Uterus (tissue), 4 donors: ENCODE measurements around the gene LSAMP. TPM values are rescaled to one million over a fixed set of nuclear protein-coding genes. Genes with fewer than 3 reads are reported as not detected.

Experiments
- DNase-seq, 2 donors: peaks; one replicate each; pipeline ENCODE4 v3.0.0-alpha.2; 2019 to 2020
- H3K27ac ChIP-seq, 2 donors: fragments of 200-600 bp; sonication (generic); 1 replicate in 1 of 2; 2 replicates in 1 of 2; pipeline ENCODE4 v1.5.1; 2016 to 2018
- H3K27me3 ChIP-seq, 2 donors: fragments of 200-600 bp; sonication (generic); one replicate each; pipeline ENCODE4 v1.5.1; 2018 to 2019; ENCODE audit warnings: control low read depth in 1 of 2
- H3K36me3 ChIP-seq, 2 donors: fragments of 200-600 bp; sonication (generic); one replicate each; pipeline ENCODE4 v1.5.1; 2019; ENCODE audit warnings: control low read depth in 1 of 2
- H3K4me1 ChIP-seq, 2 donors: fragments of 200-600 bp; sonication (generic); one replicate each; pipeline ENCODE4 v1.5.1; 2018 to 2019; ENCODE audit warnings: control low read depth in 1 of 2
- H3K4me3 ChIP-seq, 2 donors: fragments of 200-600 bp; sonication (generic); 1 replicate in 1 of 2; 2 replicates in 1 of 2; pipeline ENCODE4 v1.5.1; 2018 to 2019; ENCODE audit warnings: mild to moderate bottlenecking in 1 of 2
- H3K9me3 ChIP-seq, 2 donors: fragments of 200-600 bp; sonication (generic); one replicate each; pipeline ENCODE4 v1.5.1; 2019; ENCODE audit warnings: control low read depth in 1 of 2
- POLR2A ChIP-seq, 2 donors: fragments of 450-650 bp; IDR thresholded peaks; one replicate each; pipeline ENCODE4 v1.6.1; 2016; ENCODE audit warnings: antibody characterized with exemption in 2 of 2, mild to moderate bottlenecking in 1 of 2, moderate library complexity in 1 of 2
- intact Hi-C: fragments of 100-400 bp; cut with DNase I; formaldehyde crosslinking; loops from one replicate; pipeline ENCODE4 v1.15.1; 2023; ENCODE audit warnings: low total_unique reads
- total RNA-seq, 4 donors: library from RNA; depleted of rRNA in 3 of 4; stranded (reverse); fragments of >200 nt in 3 of 4; gene quantifications; one replicate each; pipeline versions ENCODE4 v1.1.0 to v1.2.4, GENCODE V29; 2014 to 2023
- TF ChIP-seq, protein P1 (sequence below), 4 experiments: fragments of 200-600 bp in 2 of 4; fragments of 450-650 bp in 2 of 4; sonication (generic) in 2 of 4; IDR thresholded peaks; one replicate each; pipeline ENCODE4 v1.5.1; 2016 to 2019; ENCODE audit warnings: antibody characterized with exemption in 4 of 4, mild to moderate bottlenecking in 2 of 4, moderate library complexity in 1 of 4
- donor health status: DM: yes; HTN: yes; CAD: no.

The LSAMP gene
- total RNA-seq, 4 donors from 2014 or later: 0.26 to 25.8 (median 1.8) TPM

DNA sequence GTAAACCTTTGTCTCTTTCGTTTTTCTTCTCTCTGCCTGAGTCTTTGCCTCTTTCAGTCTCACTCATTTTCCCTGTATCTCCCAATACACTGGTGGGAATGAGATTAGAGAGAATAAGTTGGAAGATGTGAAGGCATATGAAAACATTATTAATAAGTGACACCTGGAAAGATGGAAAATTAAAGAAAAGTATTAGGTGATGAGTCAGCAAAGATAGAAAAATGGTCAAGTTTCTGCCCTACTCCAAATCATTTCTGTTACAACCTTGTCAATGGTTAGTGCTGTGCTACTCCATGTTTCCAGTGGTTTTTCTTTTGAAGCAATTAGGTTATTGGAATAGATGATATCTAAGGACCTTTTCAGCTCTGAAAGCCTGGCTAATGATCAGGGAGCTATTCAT is 252.8 kb downstream of the LSAMP start:
- TF ChIP-seq, protein P1, sequence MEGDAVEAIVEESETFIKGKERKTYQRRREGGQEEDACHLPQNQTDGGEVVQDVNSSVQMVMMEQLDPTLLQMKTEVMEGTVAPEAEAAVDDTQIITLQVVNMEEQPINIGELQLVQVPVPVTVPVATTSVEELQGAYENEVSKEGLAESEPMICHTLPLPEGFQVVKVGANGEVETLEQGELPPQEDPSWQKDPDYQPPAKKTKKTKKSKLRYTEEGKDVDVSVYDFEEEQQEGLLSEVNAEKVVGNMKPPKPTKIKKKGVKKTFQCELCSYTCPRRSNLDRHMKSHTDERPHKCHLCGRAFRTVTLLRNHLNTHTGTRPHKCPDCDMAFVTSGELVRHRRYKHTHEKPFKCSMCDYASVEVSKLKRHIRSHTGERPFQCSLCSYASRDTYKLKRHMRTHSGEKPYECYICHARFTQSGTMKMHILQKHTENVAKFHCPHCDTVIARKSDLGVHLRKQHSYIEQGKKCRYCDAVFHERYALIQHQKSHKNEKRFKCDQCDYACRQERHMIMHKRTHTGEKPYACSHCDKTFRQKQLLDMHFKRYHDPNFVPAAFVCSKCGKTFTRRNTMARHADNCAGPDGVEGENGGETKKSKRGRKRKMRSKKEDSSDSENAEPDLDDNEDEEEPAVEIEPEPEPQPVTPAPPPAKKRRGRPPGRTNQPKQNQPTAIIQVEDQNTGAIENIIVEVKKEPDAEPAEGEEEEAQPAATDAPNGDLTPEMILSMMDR (IDR thresholded peaks at IDR 0.05): no peak
- no peak for TF ChIP-seq POLR2A (IDR thresholded peaks at IDR 0.05)
- Histone ChIP-seq H3K4me1 (no peaks in the 10 kb centered on the region), H3K27me3 (no peaks in the 10 kb centered on the region), H3K4me3 (no peak overlapping the region), H3K36me3 (no peaks in the 10 kb centered on the region), H3K27ac (no peak overlapping the region), H3K9me3 (no peaks in the 10 kb centered on the region)
- DNase-seq: no peak
- intact Hi-C loops: no loop called here

DNA sequence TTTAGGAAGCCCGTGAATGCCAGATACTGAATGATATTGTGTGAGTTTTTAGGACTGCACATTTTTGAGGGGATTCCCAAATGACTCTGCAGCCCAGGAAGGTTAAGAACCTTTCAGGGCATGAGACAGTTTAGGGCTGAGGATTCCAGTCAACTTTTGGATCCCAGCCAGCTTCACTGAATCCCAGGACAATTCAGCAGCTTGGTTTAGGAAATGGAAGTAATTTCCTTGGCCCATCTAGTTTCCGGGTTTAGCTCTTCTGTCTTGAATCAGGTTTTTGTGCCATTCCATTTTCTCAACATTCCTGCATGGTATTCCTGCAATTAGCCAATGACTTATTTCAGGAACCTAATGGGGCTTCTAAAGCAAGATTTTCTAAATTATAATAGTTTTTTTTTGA is 253.9 kb downstream of the LSAMP start:
- no peaks in the 10 kb centered on the region for H3K27me3 ChIP-seq
- no peak for TF ChIP-seq POLR2A (IDR thresholded peaks at IDR 0.05)
- TF ChIP-seq, protein P1 (IDR thresholded peaks at IDR 0.05): no peak
- H3K36me3 ChIP-seq: no peaks in the 10 kb centered on the region
- no peak for DNase-seq
- H3K4me1 ChIP-seq: no peaks in the 10 kb centered on the region
- no peak overlapping the region for H3K4me3 ChIP-seq
- H3K27ac ChIP-seq: no peak overlapping the region
- no peaks in the 10 kb centered on the region for H3K9me3 ChIP-seq
- intact Hi-C loops: no loop called here

DNA sequence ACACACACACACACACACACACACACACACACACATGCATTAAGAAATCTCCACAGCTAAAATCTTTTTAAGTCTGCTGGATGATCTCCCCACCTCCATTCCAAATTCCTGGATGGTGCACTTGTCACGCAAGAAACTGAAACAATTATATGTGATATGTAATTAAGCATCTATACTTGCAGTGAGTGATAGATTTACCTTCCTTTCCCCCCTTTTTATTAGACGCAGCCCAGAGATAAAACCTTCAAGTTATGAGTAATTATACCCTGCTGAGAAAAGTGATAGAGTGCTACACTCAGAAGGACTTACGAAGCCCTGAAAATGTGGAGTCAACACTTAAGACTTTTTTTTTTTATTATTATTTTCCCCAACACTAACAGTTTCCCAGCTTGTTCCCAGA is 255.2 kb downstream of the LSAMP start:
- Histone ChIP-seq H3K4me1 (no peaks in the 10 kb centered on the region), H3K27ac (no peak overlapping the region), H3K9me3 (no peaks in the 10 kb centered on the region), H3K36me3 (no peaks in the 10 kb centered on the region), H3K27me3 (no peaks in the 10 kb centered on the region), H3K4me3 (no peak overlapping the region)
- intact Hi-C loops: no loop called here
- no peak for DNase-seq
- TF ChIP-seq, protein P1 (IDR thresholded peaks at IDR 0.05): no peak
- TF ChIP-seq POLR2A (IDR thresholded peaks at IDR 0.05): no peak

DNA sequence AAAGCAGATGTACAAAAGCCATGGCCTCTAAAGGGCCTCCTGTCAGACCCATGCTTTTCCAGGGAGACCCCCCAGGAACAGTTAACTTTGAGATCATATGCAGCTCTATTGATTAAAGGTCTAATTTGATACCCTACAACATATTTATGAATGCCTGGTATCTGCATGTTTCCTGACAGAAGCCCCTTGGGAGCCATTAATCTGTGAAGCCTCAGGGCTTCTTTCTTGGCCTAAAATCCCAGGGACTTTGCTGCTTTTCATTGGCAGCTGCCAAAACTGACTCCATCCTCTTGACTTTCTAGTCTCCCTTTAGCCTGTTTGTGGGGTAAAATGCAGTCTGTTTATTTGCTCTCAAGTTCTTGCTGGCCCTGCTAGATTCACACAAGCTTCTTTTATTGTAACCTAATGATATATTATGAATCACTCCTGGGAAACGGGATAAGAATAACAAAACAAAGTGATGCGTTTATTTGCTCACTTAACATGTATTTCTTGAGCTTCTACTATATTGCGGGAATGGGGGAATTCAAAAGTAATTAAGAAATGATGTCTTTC is 257.0 kb downstream of the LSAMP start:
- DNase-seq: no peak
- no peaks in the 10 kb centered on the region for H3K4me1 ChIP-seq
- H3K27me3 ChIP-seq: no peaks in the 10 kb centered on the region
- H3K9me3 ChIP-seq: no peaks in the 10 kb centered on the region
- no peaks in the 10 kb centered on the region for H3K36me3 ChIP-seq
- no peak for TF ChIP-seq POLR2A (IDR thresholded peaks at IDR 0.05)
- TF ChIP-seq, protein P1 (IDR thresholded peaks at IDR 0.05): no peak
- no peak overlapping the region for H3K27ac ChIP-seq
- intact Hi-C loops: no loop called here
- no peak overlapping the region for H3K4me3 ChIP-seq

DNA sequence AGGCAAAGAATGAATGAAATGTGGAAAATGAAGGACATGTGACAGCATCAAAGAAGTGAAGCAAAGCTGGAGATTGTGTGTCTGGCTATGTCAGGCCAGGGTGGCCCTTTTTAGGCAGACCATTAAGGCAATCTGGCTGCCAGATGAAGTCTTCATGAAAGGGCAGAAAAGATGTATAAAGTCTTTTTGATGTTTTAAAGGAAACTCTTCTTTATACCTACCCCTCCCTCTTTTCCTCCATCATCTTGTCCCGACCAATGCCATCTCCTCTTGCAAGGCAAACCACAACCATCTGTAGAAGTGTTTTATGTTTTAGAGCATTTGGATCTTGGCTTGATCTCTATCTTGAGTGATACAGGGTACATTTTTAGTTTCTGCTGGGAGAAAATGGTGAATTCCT is 259.2 kb downstream of the LSAMP start:
- DNase-seq: no peak
- no peaks in the 10 kb centered on the region for H3K27me3 ChIP-seq
- no peaks in the 10 kb centered on the region for H3K4me1 ChIP-seq
- TF ChIP-seq POLR2A (IDR thresholded peaks at IDR 0.05): no peak
- TF ChIP-seq, protein P1 (IDR thresholded peaks at IDR 0.05): no peak
- H3K4me3 ChIP-seq: no peak overlapping the region
- no peaks in the 10 kb centered on the region for H3K36me3 ChIP-seq
- no peak overlapping the region for H3K27ac ChIP-seq
- H3K9me3 ChIP-seq: no peaks in the 10 kb centered on the region
- intact Hi-C loops: no loop called here
